ENCODE measurements around the gene RNU4-1. TPM values are rescaled to one million over a fixed set of nuclear protein-coding genes. Genes with fewer than 3 reads are reported as not detected.

Gene RNU4-1
- total and polyA plus RNA-seq, 4 donors = under 0.01 to 26.0 (median under 0.01) TPM; not detected in 1

DNA sequence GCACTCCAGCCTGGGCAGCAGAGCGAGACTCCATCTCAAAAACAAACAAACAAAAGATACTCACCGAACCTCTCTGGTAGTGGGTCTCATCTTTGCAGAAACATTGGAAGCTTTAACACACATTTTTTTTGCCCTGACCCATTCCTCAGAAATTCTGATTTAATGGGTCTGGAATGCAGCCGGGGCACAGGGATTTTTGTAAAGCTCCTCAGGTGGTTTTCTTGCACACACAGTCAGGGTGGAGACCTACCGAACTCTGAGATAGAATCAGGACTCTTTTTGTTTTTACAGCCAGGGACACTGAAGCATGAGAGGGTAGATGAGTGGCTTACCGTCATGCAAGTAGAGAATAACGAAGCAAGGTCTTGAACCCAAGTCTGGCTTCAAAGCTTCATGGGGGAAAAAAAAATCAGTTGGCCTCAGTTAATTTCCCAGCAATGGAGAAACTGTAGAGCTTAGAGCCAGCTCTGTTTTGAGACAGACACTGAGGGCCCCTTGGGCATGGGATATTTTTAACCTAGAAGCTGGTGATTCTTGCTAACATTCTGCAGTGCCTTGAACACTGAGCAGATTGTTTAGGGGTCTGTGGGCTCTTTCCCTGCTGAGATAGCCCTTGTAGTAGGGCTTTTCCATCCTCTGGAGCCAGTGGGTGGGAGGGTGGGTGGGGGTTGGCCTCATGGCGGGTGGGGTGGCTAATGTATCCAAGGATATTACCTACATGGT, 6.1 kb downstream of the RNU4-1 start:
- Histone ChIP-seq H3K4me3 (ENCODE audit: low read depth in 1 of 3, low read length in 3 of 3) (no peak overlapping the region), H3K9ac (ENCODE audit: low read depth in 1 of 2, low read length in 2 of 2) (no peak overlapping the region), H3K36me3 (ENCODE audit: control insufficient read depth in 4 of 4, insufficient read depth in 3 of 4, low read depth in 1 of 4, low read length in 3 of 4) (no peaks in the 10 kb centered on the region), H3K4me1 (ENCODE audit: control insufficient read depth in 4 of 4, insufficient read depth in 4 of 4, low read length in 3 of 4) (peaks cover 0 to 8% (median 4%) of the 10 kb centered on the region in 4 donors), H3K27ac (ENCODE audit: low read depth in 1 of 2, low read length in 2 of 2) (no peak overlapping the region), H3K27me3 (ENCODE audit: control insufficient read depth in 4 of 4, insufficient read depth in 4 of 4, low read length in 3 of 4) (no peaks in the 10 kb centered on the region), H3K9me3 (ENCODE audit: control insufficient read depth in 4 of 4, low read length in 3 of 4) (no peaks in the 10 kb centered on the region)
- 85% methylated on average over 7 of the region's 7 CpGs for WGBS
- DNase-seq (ENCODE audit: low spot score) = no peak
- TF ChIP-seq YY1 (IDR thresholded peaks at IDR 0.05) = no peak
- TF ChIP-seq CTCF (IDR thresholded peaks at IDR 0.05; ENCODE audit: low read depth, low read length, missing input control) = no peak
- TF ChIP-seq EGR1 (IDR thresholded peaks at IDR 0.05; ENCODE audit: low read depth in 2 of 2) = no peak

DNA sequence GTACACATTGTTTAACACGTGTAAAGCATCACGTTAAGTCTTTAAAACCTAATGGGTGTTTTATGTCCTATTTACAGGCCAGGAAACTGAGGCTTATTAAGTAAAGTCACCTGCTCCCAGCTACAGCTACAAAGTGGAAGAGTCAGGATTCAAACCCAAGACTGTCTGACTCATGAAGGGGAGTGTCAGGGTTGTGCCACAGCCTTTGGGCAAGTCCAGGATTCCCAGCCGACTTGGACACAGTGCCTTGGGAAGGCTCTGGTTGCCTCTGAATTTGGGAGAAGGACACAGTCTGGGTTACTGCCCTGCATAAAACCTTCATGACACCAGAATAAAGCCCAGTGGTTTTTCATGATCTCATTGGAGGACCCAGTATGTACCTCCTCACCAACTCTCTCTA, 8.7 kb downstream of the RNU4-1 start:
- H3K4me1 ChIP-seq (ENCODE audit: control insufficient read depth in 4 of 4, insufficient read depth in 4 of 4, low read length in 3 of 4) = no peaks in the 10 kb centered on the region
- no peak for DNase-seq (ENCODE audit: low spot score)
- no peak for TF ChIP-seq JUND (IDR thresholded peaks at IDR 0.05)
- no peak for TF ChIP-seq EGR1 (IDR thresholded peaks at IDR 0.05; ENCODE audit: low read depth in 2 of 2)
- no peak for TF ChIP-seq GABPA (IDR thresholded peaks at IDR 0.05 in 1 of 2, conservative IDR thresholded peaks at IDR 0.05 in 1 of 2)
- TF ChIP-seq FOXA2 (IDR thresholded peaks at IDR 0.05) = no peak
- TF ChIP-seq CTCF (IDR thresholded peaks at IDR 0.05; ENCODE audit: low read depth, low read length, missing input control) = no peak
- TF ChIP-seq, protein P1, sequence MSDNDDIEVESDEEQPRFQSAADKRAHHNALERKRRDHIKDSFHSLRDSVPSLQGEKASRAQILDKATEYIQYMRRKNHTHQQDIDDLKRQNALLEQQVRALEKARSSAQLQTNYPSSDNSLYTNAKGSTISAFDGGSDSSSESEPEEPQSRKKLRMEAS (IDR thresholded peaks at IDR 0.05) = no peak
- TF ChIP-seq SP1 (IDR thresholded peaks at IDR 0.05) = no peak
- TF ChIP-seq ATF3 (IDR thresholded peaks at IDR 0.05) = no peak
- TF ChIP-seq HNF4G (IDR thresholded peaks at IDR 0.05) = no peak
- TF ChIP-seq ZBTB33 (IDR thresholded peaks at IDR 0.05) = no peak
- TF ChIP-seq YY1 (IDR thresholded peaks at IDR 0.05) = no peak
- TF ChIP-seq RXRA (IDR thresholded peaks at IDR 0.05) = no peak
- TF ChIP-seq FOXA1 (IDR thresholded peaks at IDR 0.05) = no peak
- no peak for TF ChIP-seq NR2F2 (IDR thresholded peaks at IDR 0.05)
- TF ChIP-seq, protein P2, sequence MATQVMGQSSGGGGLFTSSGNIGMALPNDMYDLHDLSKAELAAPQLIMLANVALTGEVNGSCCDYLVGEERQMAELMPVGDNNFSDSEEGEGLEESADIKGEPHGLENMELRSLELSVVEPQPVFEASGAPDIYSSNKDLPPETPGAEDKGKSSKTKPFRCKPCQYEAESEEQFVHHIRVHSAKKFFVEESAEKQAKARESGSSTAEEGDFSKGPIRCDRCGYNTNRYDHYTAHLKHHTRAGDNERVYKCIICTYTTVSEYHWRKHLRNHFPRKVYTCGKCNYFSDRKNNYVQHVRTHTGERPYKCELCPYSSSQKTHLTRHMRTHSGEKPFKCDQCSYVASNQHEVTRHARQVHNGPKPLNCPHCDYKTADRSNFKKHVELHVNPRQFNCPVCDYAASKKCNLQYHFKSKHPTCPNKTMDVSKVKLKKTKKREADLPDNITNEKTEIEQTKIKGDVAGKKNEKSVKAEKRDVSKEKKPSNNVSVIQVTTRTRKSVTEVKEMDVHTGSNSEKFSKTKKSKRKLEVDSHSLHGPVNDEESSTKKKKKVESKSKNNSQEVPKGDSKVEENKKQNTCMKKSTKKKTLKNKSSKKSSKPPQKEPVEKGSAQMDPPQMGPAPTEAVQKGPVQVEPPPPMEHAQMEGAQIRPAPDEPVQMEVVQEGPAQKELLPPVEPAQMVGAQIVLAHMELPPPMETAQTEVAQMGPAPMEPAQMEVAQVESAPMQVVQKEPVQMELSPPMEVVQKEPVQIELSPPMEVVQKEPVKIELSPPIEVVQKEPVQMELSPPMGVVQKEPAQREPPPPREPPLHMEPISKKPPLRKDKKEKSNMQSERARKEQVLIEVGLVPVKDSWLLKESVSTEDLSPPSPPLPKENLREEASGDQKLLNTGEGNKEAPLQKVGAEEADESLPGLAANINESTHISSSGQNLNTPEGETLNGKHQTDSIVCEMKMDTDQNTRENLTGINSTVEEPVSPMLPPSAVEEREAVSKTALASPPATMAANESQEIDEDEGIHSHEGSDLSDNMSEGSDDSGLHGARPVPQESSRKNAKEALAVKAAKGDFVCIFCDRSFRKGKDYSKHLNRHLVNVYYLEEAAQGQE (IDR thresholded peaks at IDR 0.05) = no peak
- no peak for TF ChIP-seq TAF1 (conservative IDR thresholded peaks at IDR 0.05)
- TF ChIP-seq HNF4A (conservative IDR thresholded peaks at IDR 0.05) = no peak
- no peak for TF ChIP-seq RAD21 (IDR thresholded peaks at IDR 0.05)
- no peak overlapping the region for H3K27ac ChIP-seq (ENCODE audit: low read depth in 1 of 2, low read length in 2 of 2)
- H3K36me3 ChIP-seq (ENCODE audit: control insufficient read depth in 4 of 4, insufficient read depth in 3 of 4, low read depth in 1 of 4, low read length in 3 of 4) = no peaks in the 10 kb centered on the region
- 92% methylated on average over 3 of the region's 3 CpGs for WGBS
- H3K4me3 ChIP-seq (ENCODE audit: low read depth in 1 of 3, low read length in 3 of 3) = no peak overlapping the region
- no peaks in the 10 kb centered on the region for H3K27me3 ChIP-seq (ENCODE audit: control insufficient read depth in 4 of 4, insufficient read depth in 4 of 4, low read length in 3 of 4)
- no peaks in the 10 kb centered on the region for H3K9me3 ChIP-seq (ENCODE audit: control insufficient read depth in 4 of 4, low read length in 3 of 4)
- no peak overlapping the region for H3K9ac ChIP-seq (ENCODE audit: low read depth in 1 of 2, low read length in 2 of 2)
